RPMI8226 (cell line): ENCODE measurements around the gene TICAM1.
"Not testable (repeated sequence)": the region's sequence is repeated elsewhere in the genome, so short reads cannot be mapped to it uniquely, and the experiment has no call there.

ENCODE experiments used
- DNase-seq: peaks from one replicate; pipeline ENCODE4 v3.0.0-alpha.2; 2015

TICAM1 gene

DNA sequence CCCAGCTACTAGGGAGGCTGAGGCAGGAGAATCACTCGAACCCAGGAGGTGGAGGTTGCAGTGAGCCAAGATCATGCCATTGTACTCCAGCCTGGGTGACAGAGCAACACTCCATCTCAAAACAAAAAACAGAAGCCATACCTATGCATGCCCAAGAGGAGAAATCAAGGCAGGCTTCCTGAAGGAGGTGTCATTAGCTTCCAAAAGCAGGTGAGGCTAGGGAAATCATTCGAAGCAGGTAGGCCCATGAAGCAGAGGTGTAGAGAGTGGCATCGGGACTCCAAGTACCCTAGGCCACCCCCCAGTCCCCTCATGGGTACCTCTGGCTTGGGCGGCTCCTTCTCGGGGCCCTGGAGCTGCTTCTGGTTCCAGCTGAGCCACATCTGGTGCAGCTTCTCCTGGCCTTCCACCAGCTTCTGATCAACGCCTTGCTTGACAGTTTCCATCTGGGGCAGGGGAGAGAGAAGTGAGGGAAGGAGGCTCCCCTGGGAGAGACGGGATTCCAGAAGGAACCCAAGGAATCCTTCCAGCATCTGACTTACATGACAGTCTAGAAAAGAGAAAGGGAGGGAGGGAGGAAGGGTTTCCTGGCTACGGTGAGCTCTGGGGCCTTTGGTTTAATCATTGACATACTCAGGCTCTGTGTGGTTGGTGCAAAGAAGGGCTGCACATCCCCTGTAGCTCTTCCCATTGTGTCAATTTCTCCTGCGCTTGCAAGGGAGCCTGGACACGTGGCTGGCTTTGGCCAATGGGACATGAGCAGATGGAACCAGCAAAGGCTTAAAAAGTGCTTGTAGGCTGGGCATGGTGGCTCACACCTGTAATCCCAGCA lies 13.1 kb upstream of the TICAM1 start:
- DNase-seq = no peak

- DNase-seq = no peak
Measured at GRCh38 chr19:4843647-4843965, 12.1 kb upstream of the TICAM1 start.

GRCh38 chr19:4839192-4839591 lies 7.7 kb upstream of the TICAM1 start:
- DNase-seq = no peak

GRCh38 chr19:4832776-4833175 lies 1.3 kb upstream of the TICAM1 start:
- no peak for DNase-seq

- DNase-seq = not testable (repeated sequence)
Measured at GRCh38 chr19:4831979-4832340, 448 bp upstream of the TICAM1 start.

- DNase-seq = peak; percentile 12
Measured at GRCh38 chr19:4830768-4831265, 695 bp downstream of the TICAM1 start.

GRCh38 chr19:4830332-4830731 lies 1.2 kb downstream of the TICAM1 start:
- DNase-seq = no peak

- peak; percentile 69 for DNase-seq
Measured at GRCh38 chr19:4829001-4829712, 2.4 kb downstream of the TICAM1 start.

GRCh38 chr19:4823577-4823976 lies 7.9 kb downstream of the TICAM1 start:
- no peak for DNase-seq

GRCh38 chr19:4822354-4822753 lies 9.2 kb downstream of the TICAM1 start:
- DNase-seq = not testable (repeated sequence)

- no peak for DNase-seq
Measured at GRCh38 chr19:4821265-4821664, 10.2 kb downstream of the TICAM1 start.

GRCh38 chr19:4817467-4818277 lies 13.8 kb downstream of the TICAM1 start:
- no peak for DNase-seq

DNA sequence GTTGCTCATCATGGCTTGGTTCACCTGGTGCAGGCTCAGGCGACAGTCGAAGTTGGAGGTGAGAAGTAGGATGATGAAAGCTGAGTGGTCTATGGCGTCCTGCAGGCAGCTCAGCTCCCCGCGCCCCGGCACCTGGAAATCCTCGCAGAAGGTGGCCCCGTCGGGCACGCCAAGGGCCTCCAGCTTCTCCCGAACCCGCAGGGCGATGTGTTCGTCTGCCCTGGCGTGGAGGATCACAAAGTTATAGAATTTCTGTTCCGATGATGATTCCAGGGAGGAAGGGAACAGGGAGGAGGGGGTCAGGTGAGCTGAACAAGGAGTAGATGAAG lies 14.6 kb downstream of the TICAM1 start:
- no peak for DNase-seq

GRCh38 chr19:4816202-4816949 lies 15.1 kb downstream of the TICAM1 start:
- DNase-seq = no peak

GRCh38 chr19:4815426-4816201 lies 15.9 kb downstream of the TICAM1 start:
- peak; percentile 64 for DNase-seq

GRCh38 chr19:4814625-4815425 lies 16.7 kb downstream of the TICAM1 start:
- DNase-seq = no peak

DNA sequence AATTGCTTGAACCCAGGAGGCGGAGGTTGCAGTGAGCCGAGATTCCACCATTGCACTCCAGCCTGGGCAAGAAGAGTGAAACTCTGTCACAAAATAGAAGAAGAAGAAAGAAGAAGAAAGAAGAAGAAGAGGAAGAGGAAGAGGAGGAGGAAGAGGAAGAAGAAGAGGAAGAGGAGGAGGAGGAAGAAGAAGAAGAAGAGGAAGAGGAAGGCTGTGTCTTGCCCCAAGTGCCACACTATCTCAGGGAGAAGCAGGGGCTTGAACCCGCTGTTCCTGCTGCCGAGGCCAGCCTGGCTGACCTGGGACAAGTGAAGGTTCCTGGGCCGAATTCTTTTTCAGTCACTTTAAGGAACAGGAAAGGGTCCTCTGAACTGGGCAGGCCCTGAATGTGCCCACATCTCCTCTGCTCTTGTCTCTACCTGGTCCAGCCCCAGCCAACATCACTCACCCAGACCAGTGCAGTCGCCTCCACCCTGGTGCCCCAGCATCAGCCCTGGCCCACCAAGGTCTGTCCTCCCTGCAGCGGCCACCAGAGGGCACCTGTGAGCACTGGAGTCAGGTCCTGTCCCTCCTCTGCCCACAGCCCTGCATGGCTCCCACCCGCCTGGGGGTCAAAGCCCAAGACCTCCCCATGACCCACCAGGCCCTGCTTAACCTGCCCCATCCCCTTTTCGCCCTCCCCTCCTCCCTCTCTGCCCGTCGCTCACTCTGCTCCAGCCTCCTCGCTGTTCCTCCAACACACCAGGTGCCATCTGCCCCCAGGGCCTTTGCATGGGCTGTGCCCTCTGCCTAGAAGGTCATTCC lies 20.0 kb downstream of the TICAM1 start:
- peak; percentile 81 for DNase-seq

DNA sequence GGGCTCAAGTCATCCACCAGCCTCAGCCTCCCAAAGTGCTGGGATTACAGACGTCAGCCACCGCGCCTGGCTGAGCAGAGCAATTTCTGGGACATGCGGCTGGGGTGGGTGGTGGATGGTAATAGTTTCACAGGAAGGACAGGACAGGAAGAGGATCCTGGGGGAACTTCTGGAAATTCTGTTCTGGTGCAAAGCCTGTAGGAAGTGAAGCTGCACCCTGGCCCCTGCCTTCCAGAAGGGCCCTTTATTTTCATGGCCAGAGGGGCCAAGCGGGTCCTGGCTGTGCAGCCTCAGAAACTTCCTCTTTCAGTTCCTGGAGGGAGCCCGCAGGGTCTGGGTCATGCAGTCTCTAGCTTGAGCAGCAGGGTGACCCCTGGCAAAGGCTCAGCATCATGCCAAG lies 24.3 kb downstream of the TICAM1 start:
- DNase-seq = peak; percentile 82

DNA sequence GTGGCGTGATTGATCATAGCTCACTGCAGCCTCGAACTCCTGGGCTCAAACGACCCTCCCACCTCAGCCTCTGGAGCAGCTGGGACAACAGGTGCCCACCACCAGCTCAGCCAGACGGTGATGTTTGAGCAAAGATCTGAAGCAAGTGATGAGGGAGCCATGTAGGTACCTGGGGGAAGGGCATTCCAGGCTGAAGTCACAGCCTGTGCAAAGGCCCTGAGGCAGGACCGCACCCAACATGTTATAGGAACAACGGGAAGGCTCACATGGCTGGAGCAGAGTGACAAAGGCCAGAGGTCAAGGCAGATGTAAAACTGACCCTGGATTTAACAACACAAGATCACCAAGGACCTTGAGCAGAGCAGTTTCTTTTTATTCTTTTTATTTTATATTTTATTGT lies 25.1 kb downstream of the TICAM1 start:
- DNase-seq = no peak

DNA sequence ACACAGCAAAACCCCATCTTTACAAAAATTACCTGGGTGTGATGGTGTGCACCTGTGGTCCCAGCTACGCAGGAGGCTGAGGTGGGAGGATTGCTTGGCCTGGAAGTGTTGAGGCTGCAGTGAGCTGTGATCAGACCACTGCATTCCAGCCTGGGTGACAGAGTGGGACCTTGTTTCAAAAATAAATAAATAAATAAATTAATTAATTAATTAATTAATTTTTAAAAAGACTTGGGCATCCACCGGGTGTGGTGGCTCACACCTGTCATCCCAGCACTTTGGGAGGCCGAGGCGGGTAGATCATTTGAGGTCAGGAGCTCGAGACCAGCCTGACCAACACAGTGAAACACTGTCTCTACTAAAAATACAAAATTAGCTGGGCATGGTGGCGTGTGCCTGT lies 26.4 kb downstream of the TICAM1 start:
- not testable (repeated sequence) for DNase-seq
